ENCODE measurements around the gene SLC17A9. TPM values are rescaled to one million over a fixed set of nuclear protein-coding genes. Genes with fewer than 3 reads are reported as not detected.

Gene SLC17A9
- polyA plus RNA-seq, 5 donors, result 1.6 to 4.5 (median 4.0) TPM

DNA sequence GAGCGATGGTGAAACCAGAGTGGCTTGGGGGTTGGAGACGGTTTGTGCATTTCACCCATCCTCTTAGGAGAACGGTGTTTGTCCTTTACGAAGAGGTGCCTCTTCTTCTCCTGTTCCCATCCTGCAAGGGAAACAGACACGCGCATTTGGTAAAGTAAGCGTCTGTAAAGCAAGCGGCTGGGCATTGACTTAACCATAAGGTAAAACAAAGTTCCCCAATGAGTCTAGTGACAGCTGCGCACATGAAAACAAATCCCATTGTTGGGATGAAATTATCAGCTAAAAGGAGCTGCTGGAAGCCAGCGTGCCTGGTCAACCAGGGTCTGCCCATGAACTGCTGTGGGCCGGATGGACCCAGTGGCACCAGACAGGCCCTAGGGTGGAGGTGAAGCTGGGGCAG lies 48.4 kb downstream of the SLC17A9 start:
- no peak for DNase-seq

DNA sequence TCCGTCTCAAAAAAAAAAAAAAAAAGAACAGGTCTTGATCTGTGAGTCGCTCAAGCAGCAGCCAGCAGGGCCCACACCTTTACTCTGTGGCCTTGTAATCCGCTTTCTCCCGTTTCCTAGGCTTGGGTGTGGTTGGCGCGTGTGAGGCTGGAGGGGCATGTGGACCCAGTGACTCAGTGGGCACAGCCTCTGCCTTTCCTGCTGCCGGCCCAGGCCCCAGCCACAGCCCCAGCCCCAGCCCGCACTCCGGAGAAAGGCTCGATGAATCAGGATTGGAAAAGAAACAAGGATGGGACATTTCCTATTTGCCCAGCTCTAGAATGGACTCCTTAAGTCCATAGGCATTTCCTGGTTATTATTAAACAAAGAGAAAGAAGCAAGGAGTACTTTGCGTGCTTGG lies 50.0 kb downstream of the SLC17A9 start:
- DNase-seq, result no peak

DNA sequence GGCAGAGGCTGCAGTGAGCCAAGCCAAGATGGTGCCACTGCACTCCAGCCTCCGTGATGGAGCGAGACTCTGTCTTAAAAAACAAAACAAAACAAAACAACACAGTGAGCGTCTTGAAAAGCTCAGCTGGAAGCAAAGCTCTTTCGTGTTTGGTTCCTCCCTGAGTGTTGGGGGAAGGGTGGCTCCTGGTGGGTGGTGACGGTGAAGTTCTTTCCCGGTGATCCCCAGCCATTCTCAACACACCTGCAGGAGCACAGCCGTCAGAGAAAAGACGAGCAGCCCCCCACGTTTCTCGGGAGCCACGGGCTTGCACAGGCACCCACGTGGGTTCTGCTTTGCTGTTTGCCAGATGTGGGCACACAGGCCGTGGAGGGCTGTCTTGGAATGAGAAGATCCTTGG lies 51.0 kb downstream of the SLC17A9 start:
- no peak for DNase-seq

DNA sequence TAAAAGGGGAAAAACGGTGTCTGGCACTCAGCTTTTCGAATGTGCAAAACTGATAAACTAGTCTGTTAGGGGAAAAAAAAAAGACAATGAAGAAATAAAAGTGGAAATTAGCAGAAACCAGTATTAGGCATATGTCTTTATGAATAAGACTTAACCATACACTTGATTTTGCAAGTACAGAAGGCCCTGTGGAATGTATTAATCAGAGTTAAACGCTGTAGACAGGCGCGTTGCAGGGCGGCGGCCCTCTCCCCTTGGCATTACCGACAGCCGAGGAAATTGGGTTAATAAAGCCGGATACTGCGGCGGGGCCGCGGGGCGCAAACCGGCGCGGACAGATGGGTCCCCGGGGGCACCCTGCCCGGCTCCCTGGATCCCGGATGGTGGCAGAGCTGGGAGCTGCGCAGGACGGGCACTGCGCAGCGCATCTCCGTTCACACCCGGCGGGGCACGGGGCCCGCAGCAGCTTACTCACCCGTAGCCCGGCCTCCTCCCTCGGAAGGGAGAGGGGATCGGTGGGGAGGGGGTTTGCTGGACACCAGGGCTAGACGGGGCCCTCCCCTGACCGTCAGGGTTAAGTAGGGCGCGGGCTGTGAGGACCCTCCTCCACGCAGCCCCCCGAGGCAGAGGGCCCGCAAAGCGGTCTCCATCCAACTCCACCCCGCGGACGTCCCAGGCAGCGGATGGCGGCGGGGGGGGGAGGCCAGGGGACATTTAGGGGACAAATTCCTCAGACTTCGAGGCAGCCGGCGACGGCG lies 52.3 kb downstream of the SLC17A9 start:
- DNase-seq, result no peak

DNA sequence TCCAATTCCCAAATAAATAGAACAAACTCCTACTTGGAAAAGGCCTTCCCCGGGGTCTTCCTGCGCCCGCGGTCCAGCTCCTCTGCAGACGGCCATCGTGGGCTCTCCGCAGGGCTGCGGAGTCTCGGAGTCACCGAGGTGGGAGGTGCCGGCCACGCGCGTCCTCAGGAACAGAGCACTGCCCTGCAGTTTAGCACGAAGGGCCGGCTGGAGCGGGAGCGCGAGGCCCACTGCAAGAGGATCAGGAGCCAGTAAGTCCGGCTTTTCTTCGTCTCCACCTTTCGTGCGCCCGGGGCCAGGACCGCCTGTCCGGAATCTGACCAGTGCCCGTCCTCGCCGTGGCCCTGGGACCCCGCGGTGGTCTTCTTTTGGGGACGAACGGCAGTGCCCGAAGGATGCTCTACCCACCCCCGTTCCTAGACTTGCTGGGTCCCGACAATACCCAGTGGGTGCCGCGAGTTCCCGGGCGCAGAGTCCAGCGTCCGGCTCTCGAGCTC lies 52.9 kb downstream of the SLC17A9 start:
- DNase-seq, result no peak

DNA sequence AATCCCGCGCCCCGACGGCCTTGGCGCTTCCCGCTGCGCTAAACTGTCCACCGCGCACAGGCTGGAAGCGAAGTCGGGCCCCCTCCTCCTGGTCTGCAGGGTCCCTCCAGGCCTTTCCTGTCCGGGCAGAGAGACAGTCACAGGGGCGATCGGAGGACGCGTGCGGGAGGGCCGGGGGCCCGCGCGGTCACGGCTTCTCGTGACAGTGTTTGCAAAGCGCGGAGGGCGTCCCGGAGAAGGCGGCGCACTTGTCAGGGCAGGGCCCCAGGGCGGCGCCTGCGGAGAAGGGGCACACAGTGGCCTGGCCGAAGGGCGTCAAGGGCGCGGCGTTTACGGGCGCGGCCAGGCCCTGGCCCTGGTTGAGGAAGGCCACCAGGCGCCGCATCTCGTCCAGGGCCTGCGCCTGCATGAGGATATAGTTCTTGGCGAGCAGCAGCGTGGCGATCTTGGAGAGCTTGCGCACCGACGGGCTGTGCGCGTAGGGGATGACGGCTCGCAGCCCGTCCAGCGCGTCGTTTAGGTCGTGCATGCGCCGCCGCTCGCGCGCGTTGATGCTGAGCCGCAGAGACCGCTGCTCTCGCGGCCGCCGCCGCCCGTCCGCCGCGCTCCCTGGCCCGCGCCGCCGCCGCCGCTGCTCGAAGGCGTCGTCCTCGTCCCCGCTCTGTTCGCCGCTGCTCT lies 53.5 kb downstream of the SLC17A9 start:
- DNase-seq, result no peak

DNA sequence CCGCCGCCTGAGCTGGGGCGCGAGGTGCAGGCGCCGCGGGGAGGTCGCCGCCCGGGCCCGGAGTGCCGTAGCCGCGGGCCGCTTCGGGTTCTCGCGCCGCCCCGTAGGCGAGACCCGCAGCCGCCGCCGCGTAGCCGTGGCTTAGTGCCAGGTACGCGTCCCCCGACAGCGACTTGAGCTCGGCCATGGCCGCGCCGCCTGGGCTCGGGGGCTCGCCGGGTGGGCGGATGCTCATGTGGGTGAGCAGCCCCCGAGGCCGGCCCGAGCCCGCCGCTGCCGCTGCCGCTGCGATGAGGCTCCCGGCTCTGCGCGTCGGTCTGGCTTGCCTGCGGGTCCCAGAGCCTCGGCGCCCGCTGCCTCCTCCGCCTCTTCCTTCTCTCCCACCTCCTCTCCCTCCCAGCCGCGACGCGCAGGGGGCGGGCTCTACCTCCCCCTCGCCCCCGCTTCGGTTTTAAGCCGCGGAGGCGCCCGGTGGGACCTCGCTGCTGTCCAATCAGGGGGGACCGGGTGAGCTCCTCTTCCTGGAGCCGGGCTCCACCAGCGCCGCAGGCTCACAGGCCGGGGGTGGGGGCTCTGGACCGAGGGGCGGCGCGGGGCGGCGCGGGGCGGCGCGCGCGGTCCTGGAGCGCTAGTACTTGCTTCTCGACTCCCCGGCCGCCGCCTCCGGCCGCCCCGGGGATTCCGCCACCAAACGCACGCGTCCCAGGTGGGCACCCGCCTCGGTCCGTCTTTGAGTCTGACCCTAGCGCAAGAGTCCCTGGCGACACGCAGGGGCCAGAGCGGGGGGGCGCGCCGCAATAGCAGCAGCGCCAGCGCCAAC lies 54.2 kb downstream of the SLC17A9 start, which contains the start of gene BHLHE23:
Gene BHLHE23, minus strand, starts transcription at position 425 of the 820 bp plus-strand sequence. Its CDS starts 190 bp downstream, at position 235.
- no peak for DNase-seq

DNA sequence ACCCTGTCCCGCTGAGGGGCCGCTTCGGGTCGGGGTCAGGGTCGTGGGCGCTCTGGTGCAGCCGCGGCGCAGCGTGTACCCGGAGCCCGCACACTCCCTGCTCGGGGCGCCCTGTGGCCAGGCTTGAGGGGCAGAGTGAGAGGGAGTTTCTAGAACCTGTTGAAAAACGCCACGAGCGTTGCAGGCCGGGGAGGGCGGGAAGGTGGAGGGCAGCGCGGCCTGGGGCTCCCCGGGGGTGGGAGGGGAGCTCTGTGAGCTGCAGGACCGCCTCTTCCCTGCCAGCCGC lies 54.8 kb downstream of the SLC17A9 start:
- no peak for DNase-seq

DNA sequence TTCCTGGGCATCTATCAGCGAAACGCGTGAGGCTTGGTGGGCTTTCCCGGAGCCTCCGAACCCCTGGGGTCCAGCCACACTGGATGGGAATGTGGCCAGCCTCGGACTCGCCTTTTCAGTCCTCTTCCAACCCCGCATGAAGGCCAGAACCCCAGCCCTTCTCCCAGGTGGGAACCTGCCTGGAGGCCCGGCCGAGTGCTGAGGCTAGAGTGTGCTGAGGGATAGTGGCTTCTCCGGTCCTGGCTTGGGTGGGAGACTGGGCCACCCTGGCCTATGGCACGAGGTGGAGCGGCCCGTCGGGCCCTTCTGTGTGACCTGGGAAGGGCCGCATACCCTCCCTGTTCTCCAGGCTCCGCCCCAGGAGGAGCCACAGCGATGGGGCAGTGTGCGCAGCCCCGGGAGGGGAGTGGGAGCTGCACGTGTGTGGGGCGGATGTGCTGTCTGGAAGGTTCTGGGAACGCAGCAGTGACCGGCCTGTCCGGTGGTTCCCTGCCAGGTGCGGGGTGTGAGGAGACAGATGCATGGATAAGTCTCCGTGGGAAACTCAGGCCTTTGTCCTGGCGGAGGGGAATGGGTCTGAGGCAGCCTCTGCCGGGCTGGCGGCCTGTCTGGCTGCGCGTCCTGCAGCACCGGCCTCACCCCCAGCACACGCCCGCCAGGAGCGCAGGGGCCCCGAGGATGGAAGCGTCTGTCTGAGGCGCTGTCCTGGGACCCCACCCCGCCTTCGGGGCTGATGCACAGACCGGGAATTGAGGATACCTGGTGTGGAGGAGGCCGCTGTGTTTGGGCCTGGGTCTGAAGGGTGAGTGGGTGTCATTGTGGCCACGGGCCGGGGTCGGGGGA lies 55.4 kb downstream of the SLC17A9 start:
- DNase-seq, result no peak

DNA sequence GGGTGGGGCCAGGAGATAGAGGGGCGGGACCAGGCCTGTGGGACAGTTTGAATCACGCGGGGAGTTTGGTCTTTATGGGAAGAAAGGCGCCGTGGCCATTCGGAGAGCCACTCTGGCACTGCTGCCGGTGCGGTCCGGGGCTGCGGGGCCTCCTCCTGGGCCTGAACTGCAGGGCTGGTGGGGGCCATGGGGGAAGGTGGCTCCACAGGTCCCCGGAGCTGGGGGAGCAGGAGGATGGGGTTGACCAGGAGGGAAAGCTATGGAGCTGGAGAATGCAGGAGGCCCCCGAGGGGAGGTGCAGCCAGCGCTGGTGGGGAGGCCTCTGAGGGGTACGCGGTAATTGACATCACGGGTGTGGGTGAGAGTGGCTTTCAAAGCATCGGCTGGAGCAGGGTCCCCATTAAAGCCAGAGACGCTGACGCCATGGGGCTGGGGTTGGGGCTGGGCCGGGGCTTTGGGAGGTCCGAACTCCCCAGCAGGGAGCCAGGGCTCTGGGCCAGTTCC lies 56.1 kb downstream of the SLC17A9 start:
- DNase-seq, result no peak

DNA sequence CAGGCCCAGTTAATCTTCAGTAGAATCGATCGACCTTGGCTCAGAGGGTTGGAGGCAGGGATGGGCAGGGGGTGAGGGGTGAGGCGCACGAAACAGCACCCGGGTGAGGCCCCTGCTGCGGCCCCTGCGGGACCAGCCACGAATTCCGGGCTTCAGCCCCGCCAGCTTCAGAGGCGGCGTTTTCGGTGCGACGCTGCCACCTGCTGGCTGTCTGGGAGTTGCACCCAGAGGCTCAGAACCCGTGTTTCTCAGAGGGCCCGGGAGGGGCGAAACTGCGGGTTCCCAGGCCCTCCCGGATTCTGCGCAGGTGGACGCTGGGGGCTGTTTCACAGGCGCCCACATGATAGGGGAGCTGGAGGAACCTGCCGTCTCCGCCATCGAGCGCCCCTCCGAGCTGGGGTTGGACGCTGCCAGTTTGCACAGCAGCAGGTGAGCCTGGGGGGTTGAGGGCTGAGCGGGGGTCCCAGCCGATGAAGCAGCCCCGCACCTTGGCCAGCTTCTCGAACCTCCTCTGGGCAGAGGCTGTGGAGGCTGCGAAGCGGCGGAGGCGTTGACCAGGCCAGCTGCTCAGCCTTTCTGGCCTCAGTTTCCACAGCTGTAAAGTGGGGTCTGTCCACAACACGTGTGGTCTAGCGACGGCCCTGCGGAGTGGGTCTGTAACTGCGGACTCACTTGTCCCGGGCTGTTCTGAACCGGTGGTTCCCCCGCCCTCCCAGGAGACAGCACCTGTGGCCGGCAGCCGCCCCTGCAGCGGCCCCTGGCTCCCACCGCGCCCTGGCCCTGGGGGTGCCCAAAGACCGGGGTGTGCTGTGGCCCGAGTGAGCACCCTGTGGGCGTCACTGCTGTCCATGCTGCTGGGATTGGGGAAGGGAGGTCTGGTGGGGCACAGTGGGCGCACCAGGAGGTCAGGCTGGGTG lies 56.8 kb downstream of the SLC17A9 start:
- peak; percentile 47 to 52 for DNase-seq

DNA sequence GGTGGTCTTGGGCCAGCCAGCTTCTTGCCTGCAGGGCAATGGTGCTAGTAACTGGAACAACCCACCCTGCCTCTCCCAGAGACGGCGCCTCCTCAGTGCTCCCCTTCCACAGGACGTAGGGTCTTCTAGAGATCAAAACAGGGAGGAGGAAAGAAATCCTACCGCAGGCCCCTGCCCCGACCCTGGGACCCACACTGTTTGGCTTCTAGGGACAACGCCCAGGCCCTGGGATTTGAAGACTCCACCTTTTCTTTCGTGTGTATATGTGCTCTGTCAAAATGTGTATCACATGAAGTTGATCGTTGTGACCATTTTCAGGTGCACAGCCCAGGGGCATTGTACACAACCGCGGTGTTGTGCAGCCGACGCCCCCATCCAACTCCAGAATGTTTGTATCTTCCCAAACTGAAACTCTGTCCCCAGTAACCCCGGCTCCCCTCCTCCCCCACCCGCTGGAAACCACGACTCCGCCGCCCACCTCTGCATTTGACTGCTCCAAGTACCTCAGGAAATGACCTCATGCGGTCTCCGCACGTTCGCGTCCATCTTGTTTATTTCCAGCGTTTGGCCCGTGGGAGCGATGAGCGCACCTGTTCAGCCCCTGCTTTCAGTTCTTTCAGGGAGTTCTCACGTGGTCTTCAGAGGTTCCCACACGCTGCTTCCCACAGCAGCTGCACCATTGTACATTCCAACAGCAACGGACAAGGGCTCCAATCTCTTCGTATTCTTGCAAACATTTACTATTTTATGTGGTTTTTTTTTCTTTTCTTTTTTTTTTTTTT lies 57.7 kb downstream of the SLC17A9 start:
- DNase-seq, result no peak

DNA sequence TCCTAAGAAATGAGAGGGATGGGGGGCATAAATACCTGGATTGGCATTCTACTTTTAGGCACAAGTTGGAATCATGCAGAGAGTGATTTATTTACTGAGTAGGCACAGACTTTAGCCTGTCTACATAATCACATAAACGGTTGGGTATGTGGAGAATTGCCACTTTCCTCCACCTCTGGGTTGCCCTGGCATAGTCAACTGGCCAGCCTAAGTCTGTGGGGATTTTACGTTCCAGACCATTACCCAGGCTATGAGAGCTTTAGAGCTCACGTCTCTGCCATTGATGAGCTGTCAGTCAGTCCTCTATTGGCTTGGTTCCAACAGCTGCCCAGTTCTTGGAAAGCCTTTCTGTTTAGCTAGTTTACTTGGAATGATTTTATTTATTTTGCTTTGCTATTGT lies 59.3 kb downstream of the SLC17A9 start:
- DNase-seq, result no peak

DNA sequence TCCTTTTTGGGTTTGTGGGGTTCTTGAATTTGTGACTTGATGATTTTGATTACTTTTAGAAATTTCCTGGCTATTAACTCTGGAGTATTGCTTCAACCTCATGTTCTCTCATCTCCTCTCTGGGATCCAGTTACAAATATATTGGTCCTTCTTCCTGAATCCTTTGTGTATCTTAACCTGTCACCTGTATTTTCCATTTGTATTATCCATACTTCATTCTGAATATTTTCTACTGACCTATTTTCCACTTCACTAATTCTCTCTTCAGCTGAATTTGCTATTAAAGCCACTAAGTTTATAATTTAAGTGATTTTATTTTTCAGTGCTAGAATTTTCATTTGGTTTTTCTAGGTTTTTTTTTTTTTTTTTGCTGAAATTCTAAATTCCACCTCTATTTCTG lies 60.7 kb downstream of the SLC17A9 start:
- DNase-seq, result no peak

DNA sequence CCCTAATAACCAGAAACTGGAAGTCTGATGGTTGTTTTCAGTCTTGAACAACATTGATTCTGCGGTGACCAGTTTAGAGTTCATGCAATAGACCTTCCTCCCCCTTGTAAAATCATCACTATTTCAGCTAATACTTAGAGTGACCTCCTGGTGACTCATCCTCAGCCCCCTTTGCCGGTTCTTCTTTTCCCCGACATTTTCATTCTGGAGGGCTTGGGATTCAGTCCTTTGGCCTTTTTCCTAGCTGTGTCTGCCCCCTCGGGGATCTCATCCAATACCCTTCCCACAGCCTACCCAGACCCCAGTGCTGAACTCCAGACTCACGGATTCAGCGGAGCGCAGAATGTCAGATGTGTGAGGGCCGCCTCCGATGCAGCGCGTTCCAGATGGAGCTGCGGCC lies 61.8 kb downstream of the SLC17A9 start:
- DNase-seq, result no peak

DNA sequence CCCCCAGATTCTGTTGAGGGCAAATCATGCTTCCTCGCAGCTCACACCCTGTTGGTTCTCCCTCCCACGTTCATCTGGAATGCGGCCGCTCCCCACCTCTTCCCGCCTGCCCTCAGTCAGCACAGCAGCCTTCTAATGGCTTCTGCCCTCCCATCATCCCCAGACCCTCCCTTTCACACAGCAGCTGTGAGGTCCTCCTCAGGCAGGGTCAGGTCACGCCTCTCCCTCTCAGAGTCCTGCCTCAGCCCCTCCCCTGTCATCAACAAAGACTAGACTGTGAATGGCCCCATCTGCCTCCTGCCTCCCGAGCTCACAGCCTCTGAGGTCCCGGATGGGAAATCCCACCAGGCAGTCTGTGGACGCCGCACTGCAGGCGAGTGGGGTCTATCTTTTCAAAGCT lies 62.2 kb downstream of the SLC17A9 start:
- DNase-seq, result no peak

DNA sequence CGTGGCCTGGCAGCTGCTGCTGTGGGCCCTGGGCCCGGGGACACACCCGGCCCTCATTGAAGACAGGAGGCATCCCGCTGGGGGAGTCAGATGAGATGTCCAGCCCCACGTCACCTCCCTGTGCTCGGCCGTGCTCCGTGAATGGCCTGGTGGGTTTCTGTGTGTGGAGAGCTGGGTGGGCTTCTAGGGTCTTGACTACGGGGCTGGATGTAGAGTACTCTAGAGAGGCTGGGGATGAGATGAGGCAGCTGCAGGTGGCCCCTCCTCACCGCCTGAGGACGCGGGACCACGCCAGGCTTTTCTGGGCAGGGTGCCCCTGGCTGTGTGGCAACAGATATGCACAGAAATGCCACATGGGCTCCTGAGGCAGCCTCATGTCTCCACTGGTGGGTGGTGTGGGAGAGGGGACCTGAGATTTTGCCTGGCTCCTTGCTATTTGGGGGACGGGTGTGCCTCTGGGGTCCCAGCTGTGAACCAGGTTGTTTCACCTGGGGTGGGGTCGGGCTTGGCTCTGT lies 62.7 kb downstream of the SLC17A9 start:
- DNase-seq, result no peak

DNA sequence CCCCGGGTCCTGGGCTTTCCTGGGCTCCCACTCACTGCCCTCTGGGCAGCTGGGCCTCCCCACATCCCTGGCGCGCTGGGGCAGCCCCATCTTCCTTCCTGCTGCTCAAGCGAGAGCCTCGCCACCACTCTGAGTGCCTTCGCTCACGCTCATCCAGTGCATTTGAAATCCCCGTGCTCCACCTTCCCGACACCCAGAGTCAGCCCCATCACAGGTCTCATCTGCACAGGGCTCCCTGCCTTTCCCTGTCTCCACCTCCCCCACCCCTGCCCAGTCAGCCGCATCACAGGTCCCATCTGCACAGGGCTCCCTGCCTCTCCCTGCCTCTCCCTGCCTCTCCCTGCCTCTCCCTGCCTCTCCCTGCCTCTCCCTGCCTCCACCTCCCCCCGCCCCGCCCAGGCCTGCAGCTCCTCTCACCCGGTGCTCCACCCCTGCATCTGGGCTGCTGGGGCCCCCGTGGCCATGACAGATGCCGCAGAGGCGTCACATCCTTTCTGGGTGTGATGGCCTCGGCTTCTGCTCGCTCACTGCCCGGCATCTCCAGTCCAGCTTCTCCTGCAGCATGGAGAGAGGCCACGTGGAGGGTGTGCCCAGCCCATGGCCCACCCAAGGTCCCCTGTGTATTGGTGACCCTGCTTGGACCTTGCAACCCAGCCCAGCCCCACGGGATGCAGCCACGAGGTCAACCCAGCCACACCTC lies 63.3 kb downstream of the SLC17A9 start:
- no peak for DNase-seq
